ENCODE results near the gene GKAP1.
A peak's percentile ranks its signal among the peaks of the same experiment; 100 is the strongest.
"Not testable (repeated sequence)": the region's sequence is repeated elsewhere in the genome, so short reads cannot be mapped to it uniquely, and the experiment has no call there.

Gene GKAP1

GRCh38 chr9:83707518-83707767 is 110.1 kb downstream of the GKAP1 start:
- H3K4me3 Mint-ChIP-seq = peak overlapping the region; percentile 98
- peak; percentile 84 for ATAC-seq
- H3K27ac Mint-ChIP-seq = peak overlapping the region; percentile 100
- H3K9me3 Mint-ChIP-seq = no peaks in the 10 kb centered on the region
- peaks cover 41% of the 10 kb centered on the region for H3K4me1 Mint-ChIP-seq
- DNase-seq (ENCODE audit: low spot score in 2 of 2) = no peak
- peaks cover 57% of the 10 kb centered on the region for H3K36me3 Mint-ChIP-seq

- no peaks in the 10 kb centered on the region for H3K9me3 Mint-ChIP-seq
- peaks cover 44% of the 10 kb centered on the region for H3K4me1 Mint-ChIP-seq
- H3K36me3 Mint-ChIP-seq = peaks cover 57% of the 10 kb centered on the region
- DNase-seq (ENCODE audit: low spot score in 2 of 2) (peak; percentile 57 to 89), ATAC-seq (peak; percentile 50)
- peak overlapping the region; percentile 98 for H3K4me3 Mint-ChIP-seq
- peak overlapping the region; percentile 100 for H3K27ac Mint-ChIP-seq
Observed at GRCh38 chr9:83706676-83707517, 110.7 kb downstream of the GKAP1 start.

- Mint-ChIP-seq H3K4me3 (peak overlapping the region; percentile 98), H3K4me1 (peaks cover 58% of the 10 kb centered on the region), H3K36me3 (peaks cover 57% of the 10 kb centered on the region), H3K27ac (peak overlapping the region; percentile 100)
- not testable (repeated sequence) for DNase-seq (ENCODE audit: low spot score in 2 of 2); H3K9me3 Mint-ChIP-seq; ATAC-seq
Observed at GRCh38 chr9:83705219-83705651, 112.3 kb downstream of the GKAP1 start.

GRCh38 chr9:83701769-83702168 is 115.8 kb downstream of the GKAP1 start:
- ATAC-seq (no peak), DNase-seq (ENCODE audit: low spot score in 2 of 2) (no peak)
- Mint-ChIP-seq H3K4me1 (peaks cover 65% of the 10 kb centered on the region), H3K27ac (no peak overlapping the region), H3K9me3 (no peaks in the 10 kb centered on the region), H3K36me3 (peaks cover 40% of the 10 kb centered on the region), H3K4me3 (no peak overlapping the region)

- peaks cover 61% of the 10 kb centered on the region for H3K4me1 Mint-ChIP-seq
- no peak overlapping the region for H3K4me3 Mint-ChIP-seq
- H3K27ac Mint-ChIP-seq = no peak overlapping the region
Observed at GRCh38 chr9:83701286-83701685, 116.3 kb downstream of the GKAP1 start.

GRCh38 chr9:83699615-83700014 is 118.0 kb downstream of the GKAP1 start:
- no peak for ATAC-seq
- no peaks in the 10 kb centered on the region for H3K9me3 Mint-ChIP-seq
- peaks cover 25% of the 10 kb centered on the region for H3K36me3 Mint-ChIP-seq
- H3K4me1 Mint-ChIP-seq = peaks cover 52% of the 10 kb centered on the region
- no peak overlapping the region for H3K27ac Mint-ChIP-seq
- H3K4me3 Mint-ChIP-seq = no peak overlapping the region
- no peak for DNase-seq (ENCODE audit: low spot score in 2 of 2)

More at GRCh38 chr9:83701286-83701685, 116.3 kb downstream of the GKAP1 start:
- Mint-ChIP-seq H3K36me3 (peaks cover 36% of the 10 kb centered on the region), H3K9me3 (no peaks in the 10 kb centered on the region)
- no peak for ATAC-seq
- no peak for DNase-seq (ENCODE audit: low spot score in 2 of 2)

GRCh38 chr9:83698976-83699585 is 118.5 kb downstream of the GKAP1 start:
- peaks cover 53% of the 10 kb centered on the region for H3K4me1 Mint-ChIP-seq
- H3K4me3 Mint-ChIP-seq = peak overlapping the region; percentile 3
- no peak for DNase-seq (ENCODE audit: low spot score in 2 of 2)
- H3K9me3 Mint-ChIP-seq = no peaks in the 10 kb centered on the region
- peak overlapping the region; percentile 5 for H3K27ac Mint-ChIP-seq
- H3K36me3 Mint-ChIP-seq = peaks cover 22% of the 10 kb centered on the region
- ATAC-seq = peak; percentile 77

- H3K9me3 Mint-ChIP-seq = no peaks in the 10 kb centered on the region
- DNase-seq (ENCODE audit: low spot score in 2 of 2) (no peak), ATAC-seq (no peak)
- no peak overlapping the region for H3K27ac Mint-ChIP-seq
- H3K4me1 Mint-ChIP-seq = peaks cover 62% of the 10 kb centered on the region
- H3K36me3 Mint-ChIP-seq = peaks cover 7% of the 10 kb centered on the region
- no peak overlapping the region for H3K4me3 Mint-ChIP-seq
Observed at GRCh38 chr9:83691492-83691891, 126.1 kb downstream of the GKAP1 start.

All from stimulated activated effector memory CD8-positive, alpha-beta T cell treated with anti-CD3 and anti-CD28 coated beads, Interleukin-12 subunit alpha, Interleukin-12 subunit beta, amount 100 ng/mL, for 72 hours (primary cell).